Natural killer cell treated with Interleukin-12 subunit alpha and Interleukin-12 subunit beta and Interleukin-15 and Interleukin-18, amount 100 ng/mL, for 72 hours (primary cell): ENCODE measurements around the gene GFOD2. TPM values are rescaled to one million over a fixed set of nuclear protein-coding genes. Genes with fewer than 3 reads are reported as not detected.
"Not testable (repeated sequence)": the region's sequence is repeated elsewhere in the genome, so short reads cannot be mapped to it uniquely, and the experiment has no call there.

Experiments
- ATAC-seq, 2 donors: fragments of 150-1000 bp; cut with Tn5 transposase in 1 of 2; sonication (Bioruptor Pico), chemical (Tn5 transposase) in 1 of 2; 2 replicates each; pipeline ENCODE4 v1.10.0; 2021
- DNase-seq: peaks from one replicate; pipeline ENCODE4 v3.0.0; 2022; ENCODE audit warnings: low spot score
- H3K27ac Mint-ChIP-seq, 2 donors: 1 replicate in 1 of 2; 2 replicates in 1 of 2; pipeline ENCODE4 v1.8.0; 2022; ENCODE audit warnings: mixed read lengths in 2 of 2, mild to moderate bottlenecking in 1 of 2, moderate library complexity in 1 of 2
- H3K27me3 Mint-ChIP-seq, 2 donors: 1 replicate in 1 of 2; 2 replicates in 1 of 2; pipeline ENCODE4 v1.8.0; 2022; ENCODE audit warnings: mixed read lengths in 2 of 2
- H3K36me3 Mint-ChIP-seq: one replicate; pipeline ENCODE4 v1.8.0; 2022; ENCODE audit warnings: mixed read lengths
- H3K4me1 Mint-ChIP-seq, 2 donors: 1 replicate in 1 of 2; 2 replicates in 1 of 2; pipeline ENCODE4 v1.8.0; 2022; ENCODE audit warnings: low read depth in 2 of 2, mixed read lengths in 2 of 2, mild to moderate bottlenecking in 1 of 2
- H3K4me3 Mint-ChIP-seq: one replicate; pipeline ENCODE4 v1.8.0; 2022; ENCODE audit warnings: mixed read lengths
- H3K9me3 Mint-ChIP-seq: 2 replicates; pipeline ENCODE4 v1.8.0; 2022; ENCODE audit warnings: mixed read lengths
- total RNA-seq, 2 donors: library from RNA; stranded (reverse); gene quantifications; one replicate each; pipeline ENCODE4 v1.2.3, GENCODE V29; 2022

GFOD2 gene
- total RNA-seq, 2 donors from 2014 or later, result 14.8 to 22.0 TPM

DNA sequence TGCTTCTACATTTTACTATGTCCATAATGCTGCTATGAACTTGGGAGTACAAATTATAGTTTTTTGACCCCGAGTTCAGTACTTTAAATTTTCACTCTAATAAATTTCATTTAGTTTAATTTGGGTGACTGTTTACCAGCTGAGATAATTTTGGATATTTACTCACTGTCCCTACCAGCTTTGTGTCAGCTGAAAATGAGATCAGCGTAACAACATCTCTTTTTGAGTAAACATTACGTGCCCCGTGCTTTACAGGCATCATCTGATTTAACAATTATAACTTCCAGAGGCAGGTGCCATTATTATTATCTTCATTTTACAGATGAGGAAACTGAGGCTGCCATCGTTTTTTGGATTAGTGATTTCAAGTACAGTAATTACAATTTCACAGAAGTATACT lies 15.0 kb downstream of the GFOD2 start:
- DNase-seq (no peak), ATAC-seq (no peak)
- Mint-ChIP-seq H3K9me3 (no peaks in the 10 kb centered on the region), H3K4me1 (peaks cover 17% of the 10 kb centered on the region in 2 donors), H3K4me3 (peak overlapping the region; percentile 52), H3K27ac (peak overlapping the region; percentile 63 to 87), H3K27me3 (no peaks in the 10 kb centered on the region), H3K36me3 (no peaks in the 10 kb centered on the region)

DNA sequence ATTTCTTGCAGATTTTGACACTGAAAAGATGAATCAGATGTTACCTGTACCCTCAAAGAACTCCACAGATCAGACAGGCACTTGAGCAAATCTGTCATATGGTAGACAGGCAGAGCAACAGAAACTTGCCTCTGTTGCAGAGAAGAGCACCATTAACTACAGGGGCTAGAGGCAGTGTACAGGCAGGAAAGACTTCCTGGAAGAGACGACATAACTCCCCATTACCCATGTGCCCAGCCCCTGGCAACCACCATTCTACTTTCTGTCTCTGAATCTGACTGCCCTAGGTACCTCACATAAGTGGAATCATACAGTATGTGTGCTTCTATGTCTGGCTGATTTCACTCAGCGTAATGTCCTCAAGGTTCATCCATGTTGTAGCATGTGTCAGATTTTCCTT lies 15.5 kb downstream of the GFOD2 start:
- H3K27ac Mint-ChIP-seq, result peak overlapping the region; percentile 63 to 87
- H3K9me3 Mint-ChIP-seq, result no peaks in the 10 kb centered on the region
- peak; percentile 59 to 84 for ATAC-seq
- H3K4me1 Mint-ChIP-seq, result peaks cover 17% of the 10 kb centered on the region in 2 donors
- no peaks in the 10 kb centered on the region for H3K36me3 Mint-ChIP-seq
- H3K4me3 Mint-ChIP-seq, result peak overlapping the region; percentile 52
- no peaks in the 10 kb centered on the region for H3K27me3 Mint-ChIP-seq
- DNase-seq, result no peak

DNA sequence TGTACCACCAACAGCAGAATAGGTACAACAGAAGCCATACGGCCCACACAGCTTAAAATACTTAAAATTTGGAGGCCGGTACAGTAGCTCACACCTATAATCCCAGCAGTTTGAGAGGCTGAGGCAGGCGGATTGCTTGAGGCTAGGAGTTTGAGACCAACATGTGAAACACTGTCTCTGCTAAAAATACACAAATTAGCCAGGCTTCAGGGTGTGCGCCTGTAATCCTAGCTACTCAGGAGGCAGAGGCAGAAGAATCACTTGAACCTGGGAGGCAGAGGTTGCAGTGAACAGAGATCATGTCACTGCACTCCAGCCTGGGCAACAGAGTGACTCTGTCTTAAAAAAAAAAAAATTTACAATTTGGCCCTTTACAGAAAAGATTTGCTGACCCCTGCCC lies 17.0 kb downstream of the GFOD2 start:
- DNase-seq, result no peak
- H3K27ac Mint-ChIP-seq, result no peak overlapping the region

DNA sequence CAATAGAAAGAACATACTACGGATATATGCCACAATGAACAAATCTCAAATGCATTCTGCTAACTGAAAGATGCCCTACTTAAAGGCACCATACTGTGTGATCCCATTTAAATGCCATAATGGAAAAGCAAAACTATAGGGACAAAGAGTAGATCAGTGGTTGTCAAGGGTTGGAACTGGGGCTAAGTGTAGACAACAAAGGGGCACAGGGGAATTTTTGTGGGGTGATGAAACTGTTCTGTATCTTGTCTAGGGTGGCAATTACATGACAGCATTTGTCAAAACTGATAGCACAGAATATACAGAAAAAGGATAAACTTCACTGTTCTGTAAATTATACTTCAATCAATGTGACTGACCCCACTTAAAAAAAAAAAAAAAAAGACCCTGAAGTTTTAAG lies 17.7 kb downstream of the GFOD2 start:
- no peaks in the 10 kb centered on the region for H3K36me3 Mint-ChIP-seq
- H3K4me1 Mint-ChIP-seq, result peaks cover 17 to 25% of the 10 kb centered on the region in 2 donors
- no peaks in the 10 kb centered on the region for H3K9me3 Mint-ChIP-seq
- no peak overlapping the region for H3K27ac Mint-ChIP-seq
- ATAC-seq (no peak), DNase-seq (no peak)
- no peaks in the 10 kb centered on the region for H3K27me3 Mint-ChIP-seq
- no peak overlapping the region for H3K4me3 Mint-ChIP-seq

More for the DNA sequence above, 17.0 kb downstream of the GFOD2 start:
- peaks cover 17 to 22% of the 10 kb centered on the region in 2 donors for H3K4me1 Mint-ChIP-seq
- no peaks in the 10 kb centered on the region for H3K36me3 Mint-ChIP-seq
- H3K4me3 Mint-ChIP-seq, result no peak overlapping the region
- no peaks in the 10 kb centered on the region for H3K9me3 Mint-ChIP-seq
- H3K27me3 Mint-ChIP-seq, result no peaks in the 10 kb centered on the region
- ATAC-seq, result no peak

DNA sequence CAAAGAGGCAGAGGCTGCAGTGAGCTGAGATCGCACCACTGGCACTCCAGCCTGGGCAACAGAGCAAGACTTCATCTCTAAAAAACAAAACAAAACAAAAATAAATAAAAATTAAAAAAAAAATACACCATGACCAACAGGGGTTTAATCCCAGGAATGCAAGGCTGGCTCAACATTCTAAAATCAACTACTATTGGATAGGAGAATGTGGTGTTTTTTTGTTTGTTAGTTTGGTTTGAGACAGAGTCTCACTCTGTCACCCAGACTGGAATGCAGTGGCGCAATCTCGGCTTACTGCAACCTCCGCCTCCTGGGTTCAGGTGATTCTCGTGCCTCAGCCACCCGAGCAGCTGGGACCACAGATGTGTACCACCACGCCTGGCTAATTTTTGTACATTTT lies 19.9 kb downstream of the GFOD2 start:
- Mint-ChIP-seq H3K27ac (no peak overlapping the region), H3K4me1 (peaks cover 12 to 19% of the 10 kb centered on the region in 2 donors), H3K4me3 (no peak overlapping the region), H3K27me3 (no peaks in the 10 kb centered on the region), H3K9me3 (no peaks in the 10 kb centered on the region), H3K36me3 (no peaks in the 10 kb centered on the region)
- ATAC-seq, result no peak
- DNase-seq, result no peak

DNA sequence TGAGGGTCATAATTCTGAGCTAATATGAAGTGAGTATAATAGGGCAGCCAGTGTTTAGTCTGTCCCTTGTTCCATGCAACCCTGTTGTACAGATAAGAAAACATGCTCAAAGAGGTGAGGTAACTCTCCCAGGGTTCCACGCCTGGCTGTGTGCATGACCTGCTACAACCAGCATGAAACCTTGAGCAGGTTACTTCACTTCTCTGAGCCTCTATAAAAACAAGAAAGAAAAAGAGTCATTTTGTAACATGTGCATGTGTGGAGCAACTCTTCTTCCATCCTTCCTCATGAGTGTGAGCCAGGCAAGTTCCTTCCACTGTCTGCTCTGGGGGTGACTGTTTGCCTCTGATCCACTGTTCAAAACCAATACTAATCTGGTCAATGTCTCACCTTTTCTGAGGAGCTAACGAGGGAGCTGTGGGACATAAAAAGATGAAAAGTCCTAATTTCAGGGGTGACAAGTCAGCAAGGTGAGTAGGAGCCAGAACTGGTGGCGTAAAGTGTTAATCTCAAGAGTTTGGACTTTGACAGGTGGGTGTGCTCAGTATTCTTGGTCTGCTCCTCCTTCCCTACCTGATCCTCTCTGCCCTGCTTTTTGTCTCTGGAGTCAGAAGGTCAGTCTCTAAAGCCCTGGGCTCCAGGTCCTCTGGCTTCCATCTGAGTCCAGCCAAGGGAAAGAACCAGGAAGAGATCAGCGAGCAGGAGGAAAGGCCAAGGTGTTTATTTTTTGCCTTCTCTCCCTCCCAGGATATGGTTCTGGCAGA lies 21.5 kb downstream of the GFOD2 start:
- no peak for ATAC-seq
- no peaks in the 10 kb centered on the region for H3K27me3 Mint-ChIP-seq
- no peak overlapping the region for H3K27ac Mint-ChIP-seq
- DNase-seq, result no peak
- H3K9me3 Mint-ChIP-seq, result no peaks in the 10 kb centered on the region
- peaks cover 0 to 7% of the 10 kb centered on the region in 2 donors for H3K4me1 Mint-ChIP-seq
- H3K4me3 Mint-ChIP-seq, result no peak overlapping the region
- no peaks in the 10 kb centered on the region for H3K36me3 Mint-ChIP-seq

DNA sequence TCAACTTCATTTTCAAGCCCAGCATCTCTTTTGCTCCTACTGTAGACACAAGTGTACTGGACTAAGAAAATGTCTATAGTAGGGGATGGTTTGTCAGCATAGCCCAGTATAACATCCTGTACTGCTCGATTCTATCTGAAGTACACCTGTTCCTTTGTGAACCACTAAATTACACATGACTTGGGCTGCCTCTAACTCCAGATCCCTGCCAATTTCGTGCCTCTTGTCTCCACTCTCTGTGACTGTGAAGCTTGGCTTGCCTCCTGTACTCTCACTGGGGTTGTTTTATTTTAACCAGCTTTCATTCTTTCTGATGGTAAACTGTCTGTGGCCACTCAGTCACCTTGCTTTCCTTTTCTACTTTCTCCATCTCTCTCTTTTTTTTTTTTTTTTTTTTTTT lies 24.5 kb downstream of the GFOD2 start:
- no peaks in the 10 kb centered on the region for H3K9me3 Mint-ChIP-seq

DNA sequence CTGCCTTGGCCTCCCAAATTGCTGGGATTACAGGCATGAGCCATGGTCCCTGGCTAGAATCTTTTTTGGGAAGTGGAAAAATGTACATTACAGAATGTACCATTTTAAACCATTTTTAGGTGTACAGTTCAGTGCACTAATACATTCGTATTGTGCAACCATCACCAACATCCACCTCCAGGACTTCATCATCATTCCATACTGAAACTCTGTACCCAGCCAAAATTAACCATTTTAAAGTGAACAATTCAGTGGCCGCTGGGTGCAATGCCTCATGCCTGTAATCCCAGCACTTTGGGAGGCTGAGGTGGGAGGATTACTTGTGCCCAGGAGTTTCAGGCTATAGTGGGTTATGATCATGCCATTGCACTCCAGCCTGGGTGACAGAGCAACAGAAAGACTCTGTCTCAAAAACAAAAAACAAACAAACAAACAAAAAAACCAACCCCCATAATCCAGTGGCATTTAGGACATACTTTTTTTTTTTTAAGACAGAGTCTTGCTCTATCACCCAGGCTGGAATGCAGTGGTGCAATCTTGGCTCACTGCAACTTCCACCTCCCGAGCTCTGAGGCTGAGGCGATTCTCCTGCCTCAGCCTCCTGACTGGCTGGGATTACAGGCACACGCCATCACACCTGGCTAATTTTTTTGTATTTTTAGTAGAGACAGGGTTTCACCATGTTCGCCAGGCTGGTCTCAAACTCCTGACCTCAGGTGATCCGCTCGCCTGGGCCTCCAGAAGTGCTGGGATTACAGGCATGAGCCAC lies 25.4 kb downstream of the GFOD2 start:
- peaks cover 4 to 13% of the 10 kb centered on the region in 2 donors for H3K4me1 Mint-ChIP-seq
- not testable (repeated sequence) for H3K4me3 Mint-ChIP-seq, H3K27ac Mint-ChIP-seq, H3K27me3 Mint-ChIP-seq, DNase-seq, H3K9me3 Mint-ChIP-seq, H3K36me3 Mint-ChIP-seq, ATAC-seq

More for the DNA sequence above, 24.5 kb downstream of the GFOD2 start:
- H3K36me3 Mint-ChIP-seq, result no peaks in the 10 kb centered on the region
- no peak overlapping the region for H3K4me3 Mint-ChIP-seq
- no peak for ATAC-seq
- H3K27ac Mint-ChIP-seq, result peak overlapping the region in 1 of 2 donors; percentile 16
- DNase-seq, result no peak
- H3K27me3 Mint-ChIP-seq, result no peaks in the 10 kb centered on the region
- H3K4me1 Mint-ChIP-seq, result peaks cover 4 to 13% of the 10 kb centered on the region in 2 donors

DNA sequence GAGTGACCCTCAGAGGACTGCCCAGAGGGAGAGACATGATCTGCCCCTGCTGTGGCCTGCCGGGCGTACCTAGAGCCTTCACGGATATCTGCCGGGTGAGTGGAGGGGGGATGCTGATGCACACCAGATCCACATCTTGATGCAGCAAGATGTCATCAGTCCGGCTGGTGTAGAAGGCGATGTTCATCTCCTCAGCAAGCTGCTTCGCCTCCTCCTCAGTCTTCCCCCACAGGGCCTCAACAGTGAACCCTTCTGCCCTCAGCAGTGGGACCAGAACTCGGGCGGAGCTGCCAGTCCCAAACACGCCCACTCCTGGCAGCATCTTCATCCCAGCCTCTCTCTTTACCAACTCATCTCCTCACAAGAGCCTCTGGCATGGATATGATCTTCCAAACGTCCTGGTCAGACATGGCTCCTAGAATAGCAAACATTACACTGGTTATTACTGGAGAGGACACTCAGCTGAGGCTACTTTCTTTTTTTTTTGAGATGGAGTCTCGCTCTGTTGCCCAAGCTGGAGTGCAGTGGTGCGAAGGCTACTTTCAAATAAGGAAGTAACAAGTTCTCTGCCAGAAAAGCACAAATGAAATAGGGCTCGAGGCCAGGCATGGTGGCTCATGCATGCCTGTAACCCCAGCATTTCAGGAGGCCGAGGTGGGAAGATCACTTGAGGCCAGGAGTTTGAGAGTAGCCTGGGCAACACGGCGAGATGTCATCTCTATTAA lies 33.6 kb downstream of the GFOD2 start:
- ATAC-seq (no peak), DNase-seq (no peak)
- no peak overlapping the region for H3K4me3 Mint-ChIP-seq
- H3K27ac Mint-ChIP-seq, result no peak overlapping the region
- no peaks in the 10 kb centered on the region for H3K4me1 Mint-ChIP-seq
- H3K9me3 Mint-ChIP-seq, result no peaks in the 10 kb centered on the region
- no peaks in the 10 kb centered on the region for H3K36me3 Mint-ChIP-seq
- no peaks in the 10 kb centered on the region for H3K27me3 Mint-ChIP-seq

DNA sequence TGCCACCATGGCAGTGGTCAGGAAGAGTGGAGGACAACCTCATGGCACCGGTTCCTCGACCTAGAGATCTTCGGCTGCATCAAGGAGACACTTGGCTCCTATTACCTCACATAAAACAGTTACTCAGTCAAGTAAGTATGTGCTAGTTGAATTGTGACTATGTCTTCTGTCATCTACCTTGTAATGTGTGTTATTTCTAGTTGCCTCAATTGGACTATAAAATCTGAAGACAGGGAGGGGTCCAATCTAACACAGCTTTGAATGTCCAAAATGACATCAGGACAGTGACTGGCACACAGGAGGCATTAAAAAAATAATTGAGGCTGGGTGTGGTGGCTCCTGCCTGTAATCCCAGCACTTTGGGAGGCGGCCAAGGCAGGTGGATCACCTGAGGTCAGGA lies 35.3 kb downstream of the GFOD2 start:
- H3K36me3 Mint-ChIP-seq, result no peaks in the 10 kb centered on the region
- H3K4me1 Mint-ChIP-seq, result no peaks in the 10 kb centered on the region
- no peaks in the 10 kb centered on the region for H3K27me3 Mint-ChIP-seq
- DNase-seq (no peak), ATAC-seq (no peak)
- no peak overlapping the region for H3K4me3 Mint-ChIP-seq
- H3K27ac Mint-ChIP-seq, result no peak overlapping the region
- H3K9me3 Mint-ChIP-seq, result no peaks in the 10 kb centered on the region

DNA sequence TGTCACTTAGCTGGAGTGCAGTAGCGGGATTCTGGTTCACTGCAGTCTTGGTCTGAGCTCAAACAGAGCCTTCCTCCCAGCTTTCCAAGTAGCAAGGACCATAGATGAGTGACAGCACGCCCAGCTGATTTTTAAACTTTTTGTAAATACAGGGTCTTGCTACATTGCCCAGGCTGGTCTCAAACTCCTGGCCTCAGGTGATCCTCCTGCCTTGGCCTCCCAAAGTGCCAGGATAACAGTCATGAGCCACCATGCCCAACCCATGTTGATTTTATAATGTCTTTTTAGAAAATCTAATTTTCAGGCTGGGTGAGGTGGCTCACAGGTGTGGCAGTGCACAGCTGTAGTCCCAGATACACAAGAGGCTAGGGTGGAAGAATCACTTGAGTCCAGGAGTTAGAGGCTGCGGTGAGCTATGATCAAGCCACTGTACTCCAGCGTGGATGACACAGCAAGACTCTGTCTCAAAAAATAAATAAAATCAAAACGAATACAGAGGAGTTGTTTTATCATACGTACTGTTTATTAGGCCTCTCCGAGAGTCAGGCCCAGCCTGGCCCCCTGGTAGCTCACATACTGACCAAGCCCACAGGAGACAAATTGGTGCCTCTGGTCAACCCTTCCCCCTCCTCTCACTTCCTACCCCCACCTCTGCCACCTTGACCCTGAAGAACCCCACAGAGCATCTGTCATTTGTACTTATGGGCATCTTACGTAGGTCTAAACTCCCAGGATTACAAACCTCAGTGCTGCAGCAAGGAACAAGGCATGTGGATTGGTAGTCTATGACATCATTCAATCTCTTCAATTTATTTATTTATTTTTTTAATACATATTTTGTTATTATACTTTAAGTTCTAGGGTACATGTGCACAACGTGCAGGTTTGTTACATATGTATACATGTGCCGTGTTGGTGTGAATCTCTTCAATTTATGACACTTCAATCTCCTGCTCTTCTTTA lies 38.9 kb downstream of the GFOD2 start:
- Mint-ChIP-seq H3K36me3 (no peaks in the 10 kb centered on the region), H3K27ac (no peak overlapping the region), H3K9me3 (no peaks in the 10 kb centered on the region), H3K4me3 (no peak overlapping the region), H3K27me3 (no peaks in the 10 kb centered on the region), H3K4me1 (no peaks in the 10 kb centered on the region)
- ATAC-seq (no peak), DNase-seq (no peak)

DNA sequence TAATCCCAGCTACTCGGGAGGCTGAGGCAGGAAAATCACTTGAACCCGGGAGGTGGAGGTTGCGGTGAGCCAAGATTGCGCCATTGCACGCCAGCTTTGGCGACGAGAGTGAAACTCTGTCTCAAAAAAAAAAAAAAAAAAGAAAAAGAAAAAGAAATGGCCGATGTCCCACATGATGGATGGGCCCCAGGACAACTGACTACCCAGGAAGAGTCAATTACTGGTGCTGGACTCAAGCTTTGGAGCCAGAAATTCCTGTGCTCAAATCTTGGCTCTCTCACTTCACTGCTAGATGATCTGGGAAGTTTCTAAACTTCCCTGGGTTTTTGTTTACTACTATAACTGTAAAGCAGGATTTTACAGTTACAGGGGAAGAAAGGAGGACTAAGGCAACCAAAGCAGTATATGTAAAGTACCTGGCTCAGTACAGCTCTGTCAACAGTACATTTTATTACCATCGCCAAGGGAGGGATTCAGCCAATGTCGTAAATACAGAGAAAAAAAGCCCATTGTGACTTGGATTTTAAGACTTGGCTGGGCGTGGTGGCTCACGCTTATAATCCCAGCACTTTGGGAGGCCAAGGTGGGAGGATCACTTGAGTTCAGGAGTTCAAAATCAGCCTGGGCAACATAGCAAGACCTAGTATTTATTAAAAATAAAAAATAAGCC lies 40.6 kb downstream of the GFOD2 start:
- Mint-ChIP-seq H3K27me3 (no peaks in the 10 kb centered on the region), H3K27ac (no peak overlapping the region), H3K4me3 (no peak overlapping the region), H3K9me3 (no peaks in the 10 kb centered on the region), H3K36me3 (no peaks in the 10 kb centered on the region), H3K4me1 (no peaks in the 10 kb centered on the region)
- DNase-seq (no peak), ATAC-seq (no peak)

DNA sequence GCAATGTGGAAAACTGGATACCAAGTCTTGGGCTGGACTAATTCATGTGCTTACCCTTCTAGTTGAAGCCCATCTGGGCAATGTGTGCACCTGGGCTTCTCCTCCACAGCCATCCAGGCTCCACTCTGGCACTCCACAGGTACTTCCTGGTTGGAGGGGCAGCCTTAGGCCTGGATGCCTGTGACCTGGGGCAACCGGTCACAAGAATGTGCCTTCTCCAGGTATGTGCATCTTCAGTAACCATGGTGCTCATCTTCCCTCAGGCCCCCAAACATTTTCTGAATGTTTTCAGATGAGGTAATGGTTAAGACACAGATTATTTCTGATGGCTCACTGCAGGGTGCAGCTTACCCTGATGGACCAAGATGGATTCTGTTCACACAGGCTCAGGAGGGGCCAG lies 41.4 kb downstream of the GFOD2 start:
- Mint-ChIP-seq H3K27me3 (no peaks in the 10 kb centered on the region), H3K4me3 (no peak overlapping the region), H3K4me1 (peaks cover 0 to 1% of the 10 kb centered on the region in 2 donors), H3K36me3 (no peaks in the 10 kb centered on the region), H3K27ac (no peak overlapping the region), H3K9me3 (no peaks in the 10 kb centered on the region)
- ATAC-seq (no peak), DNase-seq (no peak)
